ENCODE measurements around the gene ZNF142. TPM values are rescaled to one million over a fixed set of nuclear protein-coding genes. Genes with fewer than 3 reads are reported as not detected.

The ZNF142 gene
- total RNA-seq, 2 experiments from 2014 or later: 37.6 to 61.3 TPM

- ChIA-PET CTCF (ENCODE audit: unreplicated experiment) (no interaction called here), POLR2A (interaction anchor here (0.6 kb wide), 1 partner anchor 18 kb away, joined by 5 read pairs; no protein-coding TSS in a partner anchor)
Measured at GRCh38 chr2:218631837-218632236, 27.6 kb downstream of the ZNF142 start.

GRCh38 chr2:218627939-218628338 is 31.5 kb downstream of the ZNF142 start:
- H3K9me3 ChIP-seq (ENCODE audit: low read length): no peaks in the 10 kb centered on the region
- TF ChIP-seq CTCF (conservative IDR thresholded peaks at IDR 0.05; ENCODE audit: low read length): no peak
- no peak for TF ChIP-seq EZH2phosphoT487 (IDR thresholded peaks at IDR 0.05; ENCODE audit: borderline replicate concordance, low read depth, low read length)
- ChIA-PET CTCF (ENCODE audit: unreplicated experiment) (no interaction called here), POLR2A (interaction anchor here (1.5 to 1.8 kb wide), 2 partner anchors 14 to 74 kb away, joined by 3 to 4 read pairs; no protein-coding TSS in a partner anchor)
- intact Hi-C loops (cut with micrococcal nuclease; ENCODE audit: unreplicated experiment): no loop called here
- H3K4me2 ChIP-seq (ENCODE audit: low read length): no peak overlapping the region
- H3K4me1 ChIP-seq (ENCODE audit: insufficient read depth, low read length, poor library complexity, severe bottlenecking): no peaks in the 10 kb centered on the region
- H3K27ac ChIP-seq (ENCODE audit: low read depth, low read length, poor library complexity, severe bottlenecking): no peak overlapping the region
- H3K9me2 ChIP-seq (ENCODE audit: insufficient read depth, low read length): no peaks in the 10 kb centered on the region
- no peaks in the 10 kb centered on the region for H3K79me2 ChIP-seq (ENCODE audit: insufficient read depth, low read depth, low read length)
- no peaks in the 10 kb centered on the region for H4K20me1 ChIP-seq (ENCODE audit: insufficient read depth, low read length)
- DNase-seq (ENCODE audit: low spot score): no peak
- BruUV-seq (replicated peaks): no TSS peak
- no peak overlapping the region for H3K4me3 ChIP-seq (ENCODE audit: low read depth, low read length, poor library complexity, severe bottlenecking)
- H2AFZ ChIP-seq (ENCODE audit: low read length): no peak overlapping the region
- no peaks in the 10 kb centered on the region for H3K36me3 ChIP-seq (ENCODE audit: insufficient read depth, low read length)

More at GRCh38 chr2:218631837-218632236, 27.6 kb downstream of the ZNF142 start:
- H3K4me1 ChIP-seq (ENCODE audit: insufficient read depth, low read length, poor library complexity, severe bottlenecking): no peaks in the 10 kb centered on the region
- no TSS peak for BruUV-seq (replicated peaks)
- H3K9me2 ChIP-seq (ENCODE audit: insufficient read depth, low read length): no peaks in the 10 kb centered on the region
- H4K20me1 ChIP-seq (ENCODE audit: insufficient read depth, low read length): no peaks in the 10 kb centered on the region
- no peaks in the 10 kb centered on the region for H3K9me3 ChIP-seq (ENCODE audit: low read length)
- no peak for DNase-seq (ENCODE audit: low spot score)
- H3K27ac ChIP-seq (ENCODE audit: low read depth, low read length, poor library complexity, severe bottlenecking): no peak overlapping the region
- H2AFZ ChIP-seq (ENCODE audit: low read length): no peak overlapping the region
- H3K36me3 ChIP-seq (ENCODE audit: insufficient read depth, low read length): peaks cover 37% of the 10 kb centered on the region
- H3K4me3 ChIP-seq (ENCODE audit: low read depth, low read length, poor library complexity, severe bottlenecking): no peak overlapping the region
- no peak overlapping the region for H3K4me2 ChIP-seq (ENCODE audit: low read length)
- no peaks in the 10 kb centered on the region for H3K79me2 ChIP-seq (ENCODE audit: insufficient read depth, low read depth, low read length)
- TF ChIP-seq EZH2phosphoT487 (IDR thresholded peaks at IDR 0.05; ENCODE audit: borderline replicate concordance, low read depth, low read length) (no peak), CTCF (conservative IDR thresholded peaks at IDR 0.05; ENCODE audit: low read length) (no peak)
- intact Hi-C loops (cut with micrococcal nuclease; ENCODE audit: unreplicated experiment): no loop called here

- no peaks in the 10 kb centered on the region for H3K9me2 ChIP-seq (ENCODE audit: insufficient read depth, low read length)
- H4K20me1 ChIP-seq (ENCODE audit: insufficient read depth, low read length): no peaks in the 10 kb centered on the region
- no peak for DNase-seq (ENCODE audit: low spot score)
- H3K36me3 ChIP-seq (ENCODE audit: insufficient read depth, low read length): no peaks in the 10 kb centered on the region
- no peak overlapping the region for H3K27ac ChIP-seq (ENCODE audit: low read depth, low read length, poor library complexity, severe bottlenecking)
- intact Hi-C loops (cut with micrococcal nuclease; ENCODE audit: unreplicated experiment): no loop called here
- no peaks in the 10 kb centered on the region for H3K9me3 ChIP-seq (ENCODE audit: low read length)
- H2AFZ ChIP-seq (ENCODE audit: low read length): no peak overlapping the region
- no TSS peak for BruUV-seq (replicated peaks)
- POLR2A ChIA-PET: interaction anchor here (0.7 kb wide), 2 partner anchors 15 to 248 kb away, joined by 3 read pairs; no protein-coding TSS in a partner anchor
- H3K4me3 ChIP-seq (ENCODE audit: low read depth, low read length, poor library complexity, severe bottlenecking): no peak overlapping the region
- no peaks in the 10 kb centered on the region for H3K4me1 ChIP-seq (ENCODE audit: insufficient read depth, low read length, poor library complexity, severe bottlenecking)
- TF ChIP-seq CTCF (conservative IDR thresholded peaks at IDR 0.05; ENCODE audit: low read length): no peak
- no peak for TF ChIP-seq EZH2phosphoT487 (IDR thresholded peaks at IDR 0.05; ENCODE audit: borderline replicate concordance, low read depth, low read length)
- H3K4me2 ChIP-seq (ENCODE audit: low read length): no peak overlapping the region
- H3K79me2 ChIP-seq (ENCODE audit: insufficient read depth, low read depth, low read length): no peaks in the 10 kb centered on the region
- CTCF ChIA-PET (ENCODE audit: unreplicated experiment): no interaction called here
Measured at GRCh38 chr2:218626369-218626768, 33.1 kb downstream of the ZNF142 start.
